C1 segment of cervical spinal cord (tissue), 14 donors: ENCODE data around the gene C3orf49.

Experiments
- DNase-seq, 14 donors: peaks; one replicate each; lab custom pipeline; 2025; lab: John Stamatoyannopoulos, UW

The C3orf49 gene

GRCh38 chr3:63880653-63881052 is 61.6 kb downstream of the C3orf49 start:
- DNase-seq: no peak

DNA sequence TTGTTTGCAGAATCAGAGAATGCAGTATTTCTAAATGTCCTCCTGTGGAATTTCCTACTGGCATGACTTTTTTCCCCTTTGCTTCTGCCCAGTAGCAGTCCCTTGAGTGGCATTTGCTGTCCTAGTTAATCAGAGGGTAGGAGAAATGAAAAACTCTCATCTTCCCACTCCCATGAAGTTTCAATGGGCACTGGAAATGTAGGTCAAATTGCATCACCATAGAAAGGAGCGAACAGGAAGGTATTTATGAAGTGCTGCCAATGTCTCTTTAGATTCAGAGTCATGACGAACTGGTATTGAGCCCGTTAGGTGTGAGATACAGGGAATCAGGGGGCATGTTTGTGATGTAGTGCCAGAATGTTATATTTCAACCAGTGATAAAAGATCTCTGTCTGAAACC is 67.8 kb downstream of the C3orf49 start:
- peak in 1 of 14 donors; percentile 15 for DNase-seq

DNA sequence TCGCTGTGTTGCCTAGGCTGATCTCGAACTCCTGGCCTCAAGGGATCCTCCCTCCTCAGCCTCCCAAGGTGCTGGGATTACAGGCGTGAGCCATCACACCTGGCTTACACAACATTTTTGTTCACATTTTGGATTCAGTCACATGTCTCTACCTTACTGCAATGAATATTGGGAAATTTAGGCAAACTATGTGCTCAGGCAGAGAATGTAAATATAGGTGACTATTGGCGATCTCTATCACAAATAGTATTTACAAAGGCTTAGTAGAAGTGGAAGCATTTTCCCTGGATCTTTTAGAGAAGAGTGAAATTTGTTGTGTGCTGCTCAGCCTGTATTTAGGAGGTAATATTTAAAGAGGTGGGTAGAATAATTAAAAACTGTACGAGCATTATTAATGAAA is 72.4 kb downstream of the C3orf49 start:
- no peak for DNase-seq

DNA sequence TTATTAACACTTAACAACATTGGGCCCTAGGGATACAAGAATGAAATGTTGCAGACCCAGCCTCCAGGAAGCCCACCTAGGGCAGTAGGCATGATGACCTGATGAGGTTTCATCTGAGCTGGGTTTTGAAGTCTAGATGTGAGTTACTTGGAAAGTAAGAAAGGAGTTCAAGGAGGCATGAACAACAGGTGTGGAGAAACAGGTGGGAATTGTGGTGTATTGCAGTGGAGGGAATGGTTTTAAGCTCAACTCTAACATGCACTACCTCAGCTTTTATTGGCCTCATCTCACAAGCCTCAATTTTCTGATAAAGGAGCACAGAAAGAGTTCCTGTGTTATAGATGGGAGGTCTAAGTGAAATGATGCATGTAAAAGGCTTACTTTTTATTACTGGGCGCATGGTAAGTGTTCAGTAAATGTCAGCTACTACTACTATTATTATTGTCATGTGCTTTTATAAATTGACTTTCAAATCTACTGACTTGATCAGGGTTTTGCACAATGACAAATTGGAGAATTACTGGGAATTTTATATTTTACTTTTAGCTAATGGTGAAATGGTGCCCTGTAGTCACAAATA is 73.8 kb downstream of the C3orf49 start:
- no peak for DNase-seq

DNA sequence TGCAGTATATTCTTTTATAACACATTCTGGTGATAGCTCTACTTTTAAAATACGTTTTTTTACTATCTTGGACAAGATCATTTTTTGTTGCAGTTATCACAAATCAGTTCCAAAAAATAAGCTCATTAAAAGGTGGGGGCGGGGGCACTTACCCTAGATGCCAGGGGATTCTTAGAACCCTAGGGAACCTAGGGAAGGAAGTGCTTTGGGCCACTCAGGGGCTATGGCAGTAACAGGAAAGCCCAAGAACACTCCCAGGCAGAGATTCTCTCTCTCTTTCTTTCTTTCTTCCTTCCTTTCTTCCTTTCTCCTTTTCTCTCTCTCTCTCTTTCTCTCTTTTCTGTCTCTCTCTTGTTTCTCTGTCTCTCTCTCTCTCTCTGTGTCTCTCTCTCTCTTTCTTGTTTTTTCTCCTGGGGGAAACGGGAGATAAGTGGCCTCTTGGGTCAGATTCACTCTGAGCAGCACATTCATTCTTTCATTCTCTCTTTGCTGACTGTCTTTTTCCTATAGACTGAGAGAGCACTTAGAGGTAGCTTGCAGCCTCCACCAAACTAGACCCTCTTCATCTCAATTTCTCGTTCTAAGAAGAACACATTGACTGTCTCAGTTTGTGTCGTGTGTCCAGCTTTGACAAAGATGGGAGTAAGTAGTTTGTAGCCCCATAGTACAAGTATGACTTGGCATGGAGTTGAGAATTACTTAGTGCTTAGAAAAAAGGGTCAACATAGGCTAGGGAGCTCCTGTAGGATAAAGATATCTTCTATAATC is 76.5 kb downstream of the C3orf49 start:
- no peak for DNase-seq

DNA sequence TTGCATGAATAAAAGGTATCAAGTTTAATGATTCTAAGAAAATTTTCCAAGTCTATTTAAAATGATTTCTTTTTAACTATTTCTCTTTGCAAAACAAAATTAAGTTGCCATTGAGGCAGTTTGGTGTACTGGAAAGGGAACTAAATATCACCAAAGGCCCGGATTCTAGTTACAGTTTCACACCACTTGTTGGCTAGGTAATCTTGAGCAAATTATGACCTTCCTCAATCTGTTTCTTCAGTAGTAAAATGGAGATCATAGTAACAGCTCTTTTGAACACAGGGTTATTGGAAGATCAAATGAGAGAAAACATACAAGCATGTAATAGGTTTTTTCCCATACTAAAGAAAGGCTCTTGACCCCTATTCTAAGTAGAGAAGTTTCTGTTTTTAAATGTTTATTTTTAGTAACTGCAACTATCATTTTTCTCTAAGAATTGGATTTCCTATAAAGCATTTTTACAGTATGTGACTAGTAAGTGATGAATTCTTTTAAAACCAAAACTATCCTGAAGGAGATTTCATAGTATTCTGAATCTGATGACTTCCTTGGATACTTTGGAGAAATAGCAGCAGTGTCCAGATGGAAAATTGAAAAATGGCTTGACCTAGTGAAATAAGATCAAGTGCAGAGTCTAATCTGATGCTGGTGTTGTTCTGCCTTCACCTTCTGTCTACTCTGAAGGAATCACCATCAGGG is 77.4 kb downstream of the C3orf49 start:
- DNase-seq: no peak
